GM13977 (cell line): ENCODE measurements around the gene RIT1.

Experiments used
- DNase-seq: peaks from one replicate; pipeline ENCODE4 v3.0.0; 2012; ENCODE audit warnings: low spot score
- CTCF ChIP-seq: IDR thresholded peaks from 2 replicates; pipeline ENCODE4 v1.5.1; 2012; ENCODE audit warnings: mild to moderate bottlenecking, control low read depth; ENCODE audit not compliant: insufficient read depth; ENCODE audit errors: extremely low read depth, missing control alignments
- in situ Hi-C: fragments of 300-500 bp; cut with MboI; formaldehyde crosslinking; loops from one replicate; pipeline ENCODE4 v1.12.0; 2022; ENCODE audit warnings: low sequenced_read_pairs, low pct_unique_long_range_greater_than_20kb, mixed read lengths, inconsistent platforms; ENCODE audit not compliant: unreplicated experiment

Gene RIT1

DNA sequence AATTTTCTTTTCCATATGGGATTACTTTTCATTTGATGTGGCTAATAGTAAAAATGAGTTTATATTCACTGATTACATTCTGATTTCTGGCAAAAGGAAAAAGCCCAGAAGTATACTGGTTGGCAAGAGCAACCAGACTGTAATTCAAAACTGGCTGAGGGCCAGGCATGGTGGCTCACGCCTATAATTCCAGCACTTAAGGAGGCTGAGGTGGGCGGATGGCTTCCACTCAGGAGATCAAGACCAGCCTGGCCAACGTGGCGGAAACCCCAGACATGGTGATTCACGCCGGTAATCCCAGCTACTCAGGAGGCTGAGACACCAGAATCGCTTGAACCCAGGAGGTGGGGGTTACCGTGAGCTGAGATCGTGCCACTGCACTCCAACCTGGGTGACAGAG, 37.3 kb downstream of the RIT1 start:
- no peak for DNase-seq
- TF ChIP-seq CTCF = no peak

GRCh38 chr1:155872527-155872926, 38.6 kb downstream of the RIT1 start:
- in situ Hi-C loops = no loop called here
- DNase-seq = no peak
- no peak for TF ChIP-seq CTCF

More for the DNA sequence above, 37.3 kb downstream of the RIT1 start:
- in situ Hi-C loops = no loop called here

DNA sequence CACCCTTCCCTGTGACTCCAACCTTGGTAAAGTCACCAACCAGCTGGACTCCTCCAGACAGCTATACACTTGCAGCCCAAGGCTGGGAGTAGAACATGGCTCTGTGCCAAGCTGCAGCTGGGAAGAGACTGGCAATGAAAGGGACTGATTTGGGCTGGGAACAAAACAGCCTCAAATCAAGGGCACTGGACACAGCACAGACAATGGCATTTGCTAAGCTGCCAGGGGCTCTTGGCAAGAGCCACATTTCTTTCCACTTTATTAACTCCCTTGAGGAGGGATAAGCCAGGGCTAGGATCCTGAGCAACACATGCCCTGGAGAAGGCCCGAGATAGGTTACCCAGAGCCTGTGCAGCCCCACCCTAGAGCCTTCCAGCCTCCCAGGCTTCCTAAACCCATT, 39.8 kb downstream of the RIT1 start:
- DNase-seq = no peak
- in situ Hi-C loops = no loop called here
- no peak for TF ChIP-seq CTCF

DNA sequence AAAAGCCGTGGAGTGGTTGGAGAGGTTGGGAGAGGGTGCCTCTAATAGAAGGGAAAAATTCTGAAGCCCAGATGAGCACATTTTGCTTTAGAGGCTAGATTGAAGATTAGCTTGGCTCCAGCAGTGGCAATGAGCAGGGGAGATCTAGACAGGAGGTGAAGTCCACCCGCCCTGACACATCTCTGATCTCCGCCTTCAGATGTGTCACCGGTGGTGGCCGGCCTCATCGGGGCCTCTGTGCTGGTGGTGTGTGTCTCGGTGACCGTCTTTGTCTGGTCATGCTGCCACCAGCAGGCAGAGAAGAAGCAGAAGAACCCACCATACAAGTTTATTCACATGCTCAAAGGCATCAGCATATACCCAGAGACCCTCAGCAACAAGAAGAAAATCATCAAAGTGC, 43.4 kb downstream of the RIT1 start:
- DNase-seq = no peak
- in situ Hi-C loops = no loop called here
- no peak for TF ChIP-seq CTCF

GRCh38 chr1:155864393-155864792, 46.8 kb downstream of the RIT1 start:
- DNase-seq = no peak
- in situ Hi-C loops = no loop called here
- TF ChIP-seq CTCF = no peak

- in situ Hi-C loops = no loop called here
- no peak for DNase-seq
- TF ChIP-seq CTCF = no peak
Measured at GRCh38 chr1:155861896-155862295, 49.3 kb downstream of the RIT1 start.

DNA sequence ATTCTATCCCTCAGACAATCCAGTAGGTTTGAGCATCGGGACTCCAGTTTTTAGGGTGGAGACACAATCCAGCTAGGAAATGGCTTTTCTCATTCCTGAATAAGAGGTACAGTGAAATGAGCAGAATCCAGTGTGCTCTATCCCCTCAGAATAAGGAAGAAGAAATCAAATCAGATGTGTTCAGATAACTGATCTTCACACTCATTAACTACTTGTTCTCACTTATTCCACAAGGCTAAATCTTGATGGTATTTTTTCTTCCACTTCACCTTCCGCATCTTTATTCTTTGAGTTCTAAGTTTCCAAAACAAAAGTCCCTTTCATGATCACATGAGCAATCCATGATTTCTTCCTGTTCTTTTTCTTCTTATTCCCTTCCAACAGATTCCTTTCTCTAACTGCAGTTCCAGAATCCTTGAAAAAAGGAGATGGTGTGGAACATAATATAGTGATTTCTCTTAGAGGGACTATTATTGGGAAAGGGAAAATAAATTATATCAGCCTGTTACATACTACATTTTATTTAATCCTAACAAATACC, 50.1 kb downstream of the RIT1 start:
- no peak for TF ChIP-seq CTCF
- in situ Hi-C loops = no loop called here
- DNase-seq = no peak
